GM12878 (cell line): ENCODE measurements around the gene PPP2R1B. TPM values are rescaled to one million over a fixed set of nuclear protein-coding genes. Genes with fewer than 3 reads are reported as not detected.

ENCODE experiments used
- ATAC-seq: fragments of 200-7000 bp; cut with Tn5 transposase; 3 replicates; pipeline ENCODE4 v1.9.1; 2020; ENCODE audit warnings: mild to moderate bottlenecking, moderate library complexity
- BruUV-seq: library from RNA; stranded (reverse); fragments of 400-500 nt; replicated peaks from 2 replicates; lab custom pipeline; 2021; lab: Mats Ljungman, UMichigan
- CTCF ChIA-PET: fragments of 300-600 bp; sonication (Branson Sonifier 250); formaldehyde crosslinking; extraction: SDS; loops from one replicate; lab custom pipeline; 2021; ENCODE audit warnings: inconsistent platforms; lab: Yijun Ruan, JAX
- POLR2A ChIA-PET: fragments of 350-600 bp; formaldehyde crosslinking; extraction: SDS; loops from one replicate; lab custom pipeline; 2021; ENCODE audit warnings: inconsistent platforms; lab: Charles Lee
- RAD21 ChIA-PET: fragments of 300-600 bp; sonication (Branson Sonifier 250); formaldehyde crosslinking; loops from one replicate; lab custom pipeline; 2023; ENCODE audit warnings: antibody characterized with exemption; ENCODE audit not compliant: unreplicated experiment; lab: Charles Lee
- SMC1A ChIA-PET: fragments of 300-600 bp; sonication (Branson Sonifier 250); formaldehyde crosslinking; loops from one replicate; lab custom pipeline; 2023; ENCODE audit not compliant: unreplicated experiment, uncharacterized antibody; lab: Charles Lee
- DNase-seq: peaks from one replicate; pipeline ENCODE4 v3.0.0-alpha.2; 2011; ENCODE audit warnings: low read depth, low spot score
- FAIRE-seq: peaks from 3 replicates; lab custom pipeline; 2011; peaks lifted over from hg19 to GRCh38; lab: Jason Lieb, UNC
- H2AFZ ChIP-seq: 2 replicates; pipeline ENCODE4 v1.6.0; 2011; ENCODE audit warnings: low read depth, low read length, control low read depth; ENCODE audit not compliant: control insufficient read depth
- H3K27ac ChIP-seq: 2 replicates; pipeline ENCODE4 v1.5.1; 2011; ENCODE audit warnings: control low read depth; ENCODE audit not compliant: control insufficient read depth, insufficient read depth
- H3K27me3 ChIP-seq, 2 experiments: replicated peaks in 1 of 2; 2 replicates each; pipeline versions ENCODE4 v1.6.0 to v1.6.1; 2011; ENCODE audit warnings: low read length in 1 of 2; ENCODE audit not compliant: control insufficient read depth in 2 of 2, insufficient read depth in 2 of 2
- H3K36me3 ChIP-seq, 2 experiments: 2 replicates each; pipeline ENCODE4 v1.5.1; 2011; ENCODE audit warnings: low read length in 1 of 2; ENCODE audit not compliant: control insufficient read depth in 2 of 2, insufficient read depth in 2 of 2
- H3K4me1 ChIP-seq: 2 replicates; pipeline ENCODE4 v1.6.1; 2011; ENCODE audit warnings: mild to moderate bottlenecking, low read length, moderate library complexity, mixed read lengths; ENCODE audit not compliant: control insufficient read depth, insufficient read depth
- H3K4me2 ChIP-seq: 2 replicates; pipeline ENCODE4 v1.6.0; 2011; ENCODE audit warnings: control low read depth; ENCODE audit not compliant: control insufficient read depth, insufficient read depth
- H3K4me3 ChIP-seq: fragments of 200-600 bp; sonication (generic); 2 replicates; pipeline ENCODE4 v1.5.1; 2016
- H3K79me2 ChIP-seq: 2 replicates; pipeline ENCODE4 v1.6.0; 2011; ENCODE audit warnings: low read length; ENCODE audit not compliant: control insufficient read depth, insufficient read depth
- H3K9ac ChIP-seq: 2 replicates; pipeline ENCODE4 v1.8.0; 2011; ENCODE audit warnings: low read length, control low read depth, mixed read lengths; ENCODE audit not compliant: control insufficient read depth, insufficient read depth
- H3K9me3 ChIP-seq: replicated peaks from 3 replicates; pipeline ENCODE4 v1.5.1; 2011; ENCODE audit warnings: mild to moderate bottlenecking, low read length; ENCODE audit not compliant: control insufficient read depth, insufficient read depth
- H4K20me1 ChIP-seq: 2 replicates; pipeline ENCODE4 v1.6.0; 2011; ENCODE audit not compliant: control insufficient read depth, insufficient read depth
- BHLHE40 ChIP-seq, 2 experiments: fragments of 450-650 bp in 1 of 2; IDR thresholded peaks; 2 replicates each; pipeline ENCODE4 v1.6.1; 2011 to 2017; ENCODE audit warnings: low read depth in 2 of 2, borderline replicate concordance in 1 of 2, improper control_type of control experiment in 1 of 2, low read length in 1 of 2, mild to moderate bottlenecking in 1 of 2
- WGBS: methylation state at CpG from one replicate; pipeline ENCODE4 v1.1.6; 2016; ENCODE audit warnings: low lambda C conversion rate; ENCODE audit not compliant: insufficient replicate concordance, insufficient coverage; ENCODE audit errors: missing lambda C conversion rate; 5-methylcytosine and 5-hydroxymethylcytosine counted together
- in situ Hi-C: fragments of 300-500 bp; cut with MboI; formaldehyde crosslinking; loops from 9 replicates; pipeline ENCODE4 v1.14.3; 2018; ENCODE audit warnings: mixed read lengths
- intact Hi-C: fragments of 100-400 bp; cut with micrococcal nuclease; formaldehyde crosslinking; loops from one replicate; pipeline ENCODE4 v1.14.2; 2022; ENCODE audit not compliant: unreplicated experiment
- polyA plus RNA-seq, 11 experiments: library from polyadenylated mRNA; depleted of rRNA in 4 of 11; unstranded in 6 of 11; stranded (reverse) in 5 of 11; fragments of >200 nt; fragmentation: Nextera tagmentation in 4 of 11; fragmentation: Illumina TruSeq in 1 of 11; extraction: Ambion mirVana in 4 of 11; extraction: Trizol in 1 of 11; gene quantifications; 1 replicate in 1 of 11; 2 replicates in 10 of 11; pipeline versions ENCODE4 v1.2.1 to v1.2.3, GENCODE V29; 2011 to 2016; ENCODE audit warnings: inconsistent platforms in 2 of 11, missing spikeins in 2 of 11, low read depth in 1 of 11
- total RNA-seq, 4 experiments: library from RNA; depleted of rRNA in 3 of 4; stranded (reverse); fragments of >200 nt in 3 of 4; fragmentation: Illumina TruSeq in 1 of 4; extraction: Trizol in 1 of 4; gene quantifications; 2 replicates each; pipeline versions ENCODE4 v1.2.1 to v1.2.3, GENCODE V29; 2013 to 2021
- TF ChIP-seq, protein P1 (sequence below), 3 experiments: IDR thresholded peaks in 2 of 3; conservative IDR thresholded peaks in 1 of 3; 2 replicates each; pipeline ENCODE4 v1.5.1; 2011; ENCODE audit warnings: low read depth in 3 of 3, low read length in 3 of 3, mild to moderate bottlenecking in 3 of 3, control low read depth in 2 of 3, moderate library complexity in 2 of 3, inconsistent platforms in 1 of 3, mixed read lengths in 1 of 3; ENCODE audit not compliant: control insufficient read depth in 2 of 3, insufficient read depth in 1 of 3; ENCODE audit errors: extremely low read depth in 1 of 3

The PPP2R1B gene
- total and polyA plus RNA-seq, 10 of the 15 experiments (the other 5 are each of a cell fraction or from before 2014, with no cell fraction given) = 26.6 to 68.2 (median 35.7) TPM

DNA sequence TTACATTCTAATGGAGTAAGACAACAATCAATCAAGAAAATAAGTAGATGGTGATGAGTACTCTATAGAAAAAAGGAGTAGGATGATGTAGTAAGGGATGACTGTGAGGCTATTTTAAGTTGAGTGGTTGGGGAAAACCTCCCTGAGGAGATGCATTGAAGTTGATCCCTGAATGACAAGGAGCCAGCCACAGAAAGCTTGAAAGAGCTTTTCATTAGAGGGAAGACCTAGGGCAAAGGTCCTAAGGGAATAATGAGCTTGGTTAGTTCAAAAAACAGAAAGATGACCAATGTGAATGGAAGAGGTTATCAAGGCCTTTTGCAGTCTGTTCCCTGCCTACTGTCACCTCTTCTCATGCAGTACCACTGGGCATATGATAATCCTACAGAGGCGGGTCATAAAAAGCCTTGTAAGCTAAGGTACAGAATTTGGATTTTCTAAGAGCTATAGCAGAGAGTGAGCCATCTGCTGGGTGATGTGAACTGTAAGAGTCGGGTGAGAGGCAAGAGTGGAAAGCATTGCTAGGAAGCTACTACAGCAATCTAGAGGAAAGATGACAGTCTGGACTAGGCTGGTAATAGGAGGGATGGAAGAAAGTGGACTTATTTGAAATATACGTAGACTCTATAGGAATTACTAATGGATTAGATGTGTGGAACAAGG, 3.1 kb downstream of the PPP2R1B start:
- Histone ChIP-seq H3K4me1 (no peaks in the 10 kb centered on the region; the same call in 1 of the 2 replicates), H3K79me2 (peaks cover 22% of the 10 kb centered on the region), H3K9me3 (no peaks in the 10 kb centered on the region), H2AFZ (no peak overlapping the region), H3K27ac (no peak overlapping the region), H3K4me3 (no peak overlapping the region), H4K20me1 (no peaks in the 10 kb centered on the region), H3K9ac (no peak overlapping the region), H3K27me3 (no peaks in the 10 kb centered on the region), H3K4me2 (peak overlapping the region; percentile 8; the same call in 1 of the 2 replicates), H3K36me3 (peaks cover 3 to 23% of the 10 kb centered on the region in 2 experiments)
- ChIA-PET CTCF (interaction anchor here (1.3 to 13.4 kb wide), 12 partner anchors 14 to 197 kb away, joined by 3 to 174 read pairs (median 6); partner anchors contain the start of gene SIK2), RAD21 (interaction anchor here (0.7 to 7.6 kb wide), 10 partner anchors 15 to 176 kb away, joined by 3 to 136 read pairs (median 4); partner anchors contain the start of gene SIK2), POLR2A (interaction anchor here (1.1 to 6.0 kb wide), 4 partner anchors 14 to 160 kb away, joined by 4 to 36 read pairs (median 9); partner anchors contain the start of gene SIK2), SMC1A (interaction anchor here (0.8 to 8.1 kb wide), 22 partner anchors 10 to 176 kb away, joined by 3 to 154 read pairs (median 4); partner anchors contain the start of gene SIK2)
- WGBS = 78% methylated on average over 3 of the region's 3 CpGs
- no peak for ATAC-seq
- FAIRE-seq = no peak
- intact Hi-C loops = no loop called here
- DNase-seq = no peak
- TF ChIP-seq, protein P1, sequence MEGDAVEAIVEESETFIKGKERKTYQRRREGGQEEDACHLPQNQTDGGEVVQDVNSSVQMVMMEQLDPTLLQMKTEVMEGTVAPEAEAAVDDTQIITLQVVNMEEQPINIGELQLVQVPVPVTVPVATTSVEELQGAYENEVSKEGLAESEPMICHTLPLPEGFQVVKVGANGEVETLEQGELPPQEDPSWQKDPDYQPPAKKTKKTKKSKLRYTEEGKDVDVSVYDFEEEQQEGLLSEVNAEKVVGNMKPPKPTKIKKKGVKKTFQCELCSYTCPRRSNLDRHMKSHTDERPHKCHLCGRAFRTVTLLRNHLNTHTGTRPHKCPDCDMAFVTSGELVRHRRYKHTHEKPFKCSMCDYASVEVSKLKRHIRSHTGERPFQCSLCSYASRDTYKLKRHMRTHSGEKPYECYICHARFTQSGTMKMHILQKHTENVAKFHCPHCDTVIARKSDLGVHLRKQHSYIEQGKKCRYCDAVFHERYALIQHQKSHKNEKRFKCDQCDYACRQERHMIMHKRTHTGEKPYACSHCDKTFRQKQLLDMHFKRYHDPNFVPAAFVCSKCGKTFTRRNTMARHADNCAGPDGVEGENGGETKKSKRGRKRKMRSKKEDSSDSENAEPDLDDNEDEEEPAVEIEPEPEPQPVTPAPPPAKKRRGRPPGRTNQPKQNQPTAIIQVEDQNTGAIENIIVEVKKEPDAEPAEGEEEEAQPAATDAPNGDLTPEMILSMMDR (IDR thresholded peaks at IDR 0.05 in 2 of 3, conservative IDR thresholded peaks at IDR 0.05 in 1 of 3; ENCODE audit: control insufficient read depth in 2 of 3, extremely low read depth in 1 of 3, insufficient read depth in 1 of 3, low read depth in 3 of 3, low read length in 3 of 3) = peak in 1 of 3 experiments; percentile 8; a peak in 1 of 6 replicates
- TF ChIP-seq BHLHE40 (IDR thresholded peaks at IDR 0.05; ENCODE audit: borderline replicate concordance in 1 of 2, low read depth in 2 of 2, low read length in 1 of 2) = no peak
- BruUV-seq = no TSS peak
- in situ Hi-C loops = no loop called here
